Fibroblast of the aortic adventitia (primary cell): ENCODE results near the gene NSD1. TPM values are rescaled to one million over a fixed set of nuclear protein-coding genes. Genes with fewer than 3 reads are reported as not detected.
A peak's percentile ranks its signal among the peaks of the same experiment; 100 is the strongest.

ENCODE experiments used
- DNase-seq: peaks from one replicate; pipeline ENCODE4 v3.0.0-alpha.2; 2010; ENCODE audit warnings: low read depth
- H3K4me3 ChIP-seq: 2 replicates; pipeline ENCODE4 v1.5.1; 2011; ENCODE audit warnings: low read depth, mild to moderate bottlenecking, control low read depth, low read length, moderate library complexity
- CTCF ChIP-seq: IDR thresholded peaks from 2 replicates; pipeline ENCODE4 v1.5.1; 2011; ENCODE audit warnings: mild to moderate bottlenecking, low read length, control low read depth, inconsistent platforms; ENCODE audit not compliant: insufficient read depth
- total RNA-seq: library from RNA; depleted of rRNA; stranded (reverse); fragments of >200 nt; gene quantifications from 2 replicates; pipeline ENCODE4 v1.2.3, GENCODE V29; 2012; ENCODE audit warnings: low replicate concordance

NSD1 gene
- total RNA-seq, 1 donor: 50.3 TPM

- DNase-seq: peak; percentile 16
- H3K4me3 ChIP-seq: no peak overlapping the region
- TF ChIP-seq CTCF: no peak
Observed at GRCh38 chr5:177089127-177089526, 44.4 kb upstream of the NSD1 start.

- H3K4me3 ChIP-seq: no peak overlapping the region
- TF ChIP-seq CTCF: no peak
- no peak for DNase-seq
Observed at GRCh38 chr5:177089825-177090641, 43.5 kb upstream of the NSD1 start.

DNA sequence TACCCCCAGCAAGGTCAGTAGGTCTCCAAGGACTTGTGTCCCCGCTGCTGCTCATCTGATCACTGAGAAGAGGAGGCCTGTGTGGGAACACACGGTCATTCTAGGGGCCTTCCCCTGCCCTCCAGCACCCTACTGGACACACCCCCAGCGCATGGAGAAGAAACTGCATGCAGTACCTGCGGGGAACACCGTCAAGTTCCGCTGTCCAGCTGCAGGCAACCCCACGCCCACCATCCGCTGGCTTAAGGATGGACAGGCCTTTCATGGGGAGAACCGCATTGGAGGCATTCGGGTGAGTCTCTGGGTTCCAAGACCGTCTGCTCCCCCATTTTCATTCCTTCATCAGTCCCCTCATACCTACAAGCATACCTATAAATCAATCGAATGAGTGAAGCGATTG, 42.8 kb upstream of the NSD1 start:
- TF ChIP-seq CTCF: no peak
- no peak overlapping the region for H3K4me3 ChIP-seq
- DNase-seq: no peak

DNA sequence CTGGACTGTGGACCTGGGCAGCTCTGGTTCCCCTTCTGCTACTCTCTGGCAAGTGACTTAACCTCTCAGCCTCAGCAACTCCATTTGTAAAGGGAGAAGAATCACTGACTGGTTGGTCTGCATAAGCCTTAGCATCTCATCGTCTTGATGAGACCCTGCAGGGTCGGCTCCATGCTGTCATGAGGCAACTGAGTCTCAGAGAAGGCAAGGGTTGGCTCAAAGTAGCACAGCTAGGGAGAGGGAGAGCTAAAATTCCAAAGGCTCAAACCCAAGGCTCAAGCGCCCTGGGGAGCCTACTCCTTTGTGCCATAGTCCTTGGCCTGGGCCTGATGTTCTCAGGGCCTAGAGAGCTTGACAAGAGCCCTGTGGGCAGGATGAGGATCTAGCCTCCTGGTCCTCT, 42.3 kb upstream of the NSD1 start:
- H3K4me3 ChIP-seq: no peak overlapping the region
- no peak for TF ChIP-seq CTCF
- DNase-seq: no peak

DNA sequence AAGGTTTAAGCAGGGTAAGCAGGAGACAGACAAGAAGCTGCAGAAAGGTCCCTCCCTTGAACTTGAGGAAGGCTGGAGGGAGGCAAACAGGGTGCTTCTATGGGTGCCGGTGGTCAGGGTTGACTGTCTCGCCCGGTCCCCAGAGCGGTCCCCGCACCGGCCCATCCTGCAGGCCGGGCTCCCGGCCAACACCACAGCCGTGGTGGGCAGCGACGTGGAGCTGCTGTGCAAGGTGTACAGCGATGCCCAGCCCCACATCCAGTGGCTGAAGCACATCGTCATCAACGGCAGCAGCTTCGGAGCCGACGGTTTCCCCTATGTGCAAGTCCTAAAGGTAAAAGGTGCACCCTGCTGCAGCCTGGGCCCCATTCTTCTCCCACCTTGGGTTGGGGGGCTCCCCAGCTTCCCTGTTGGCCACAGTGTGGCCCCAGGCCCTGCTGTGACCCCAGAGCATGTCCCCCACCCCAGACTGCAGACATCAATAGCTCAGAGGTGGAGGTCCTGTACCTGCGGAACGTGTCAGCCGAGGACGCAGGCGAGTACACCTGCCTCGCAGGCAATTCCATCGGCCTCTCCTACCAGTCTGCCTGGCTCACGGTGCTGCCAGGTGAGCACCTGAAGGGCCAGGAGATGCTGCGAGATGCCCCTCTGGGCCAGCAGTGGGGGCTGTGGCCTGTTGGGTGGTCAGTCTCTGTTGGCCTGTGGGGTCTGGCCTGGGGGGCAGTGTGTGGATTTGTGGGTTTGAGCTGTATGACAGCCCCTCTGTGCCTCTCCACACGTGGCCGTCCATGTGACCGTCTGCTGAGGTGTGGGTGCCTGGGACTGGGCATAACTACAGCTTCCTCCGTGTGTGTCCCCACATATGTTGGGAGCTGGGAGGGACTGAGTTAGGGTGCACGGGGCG, 41.1 kb upstream of the NSD1 start:
- DNase-seq: no peak
- H3K4me3 ChIP-seq: no peak overlapping the region
- no peak for TF ChIP-seq CTCF

GRCh38 chr5:177093082-177093712, 40.4 kb upstream of the NSD1 start:
- DNase-seq: no peak
- H3K4me3 ChIP-seq: no peak overlapping the region
- TF ChIP-seq CTCF: no peak
